ENCODE data around the gene SYNM.

GRCh38 chr15:99103279-99103678 lies 1.6 kb upstream of the SYNM start:
- TF ChIP-seq POLR2A (IDR thresholded peaks at IDR 0.05; ENCODE audit: low read depth) (no peak), CTCF (IDR thresholded peaks at IDR 0.05) (no peak)
